HepG2 (cell line): Measurements from ENCODE around the gene RNF11. TPM values are rescaled to one million over a fixed set of nuclear protein-coding genes. Genes with fewer than 3 reads are reported as not detected.
"Not testable (repeated sequence)": the region's sequence is repeated elsewhere in the genome, so short reads cannot be mapped to it uniquely, and the experiment has no call there.

Experiments
- ATAC-seq: fragments of 200-7000 bp; cut with Tn5 transposase; 3 replicates; pipeline ENCODE4 v1.9.1; 2020; ENCODE audit warnings: mild to moderate bottlenecking, moderate library complexity
- BruUV-seq: library from RNA; stranded (reverse); fragments of 400-500 nt; replicated peaks from 2 replicates; lab custom pipeline; 2021; lab: Mats Ljungman, UMichigan
- CTCF ChIA-PET: fragments of 300-600 bp; formaldehyde crosslinking; extraction: SDS; loops from one replicate; lab custom pipeline; 2021; ENCODE audit warnings: low total read pairs, inconsistent platforms, low intra/inter-chr PET ratio; lab: Yijun Ruan, JAX
- POLR2A ChIA-PET: fragments of 350-600 bp; sonication (Branson Sonifier 250); formaldehyde crosslinking; loops from one replicate; lab custom pipeline; 2020; ENCODE audit warnings: antibody characterized with exemption, inconsistent platforms; lab: Yijun Ruan, JAX
- DNase-seq: peaks from one replicate; pipeline ENCODE4 v3.0.0-alpha.2; 2015; ENCODE audit warnings: low spot score
- FAIRE-seq: peaks from 3 replicates; lab custom pipeline; 2011; peaks lifted over from hg19 to GRCh38; lab: Jason Lieb, UNC
- H2AFZ ChIP-seq: one replicate; pipeline ENCODE4 v1.6.1; 2011; ENCODE audit warnings: low read length, inconsistent platforms
- H3K27ac ChIP-seq: fragments of 300-600 bp; 3 replicates; pipeline ENCODE4 v1.8.0; 2011; ENCODE audit warnings: mixed run types, mild to moderate bottlenecking, mixed read lengths, low read length, inconsistent platforms; ENCODE audit not compliant: insufficient read depth; ENCODE audit errors: extremely low read length
- H3K27me3 ChIP-seq, 2 experiments: fragments of 200-600 bp in 1 of 2; 2 replicates in 1 of 2; 3 replicates in 1 of 2; pipeline versions ENCODE4 v1.6.0 to v1.8.0; 2011; ENCODE audit warnings: low read length in 2 of 2, mild to moderate bottlenecking in 2 of 2, moderate library complexity in 2 of 2, inconsistent platforms in 1 of 2; ENCODE audit not compliant: insufficient read depth in 2 of 2, control insufficient read depth in 1 of 2
- H3K36me3 ChIP-seq, 2 experiments: fragments of 200-600 bp in 1 of 2; replicated peaks in 1 of 2; 2 replicates in 1 of 2; 3 replicates in 1 of 2; pipeline versions ENCODE4 v1.5.1 to v1.8.0; 2011; ENCODE audit warnings: low read length in 2 of 2, inconsistent platforms in 1 of 2; ENCODE audit not compliant: insufficient read depth in 2 of 2, control insufficient read depth in 1 of 2
- H3K4me1 ChIP-seq: 2 replicates; pipeline ENCODE4 v1.5.1; 2012; ENCODE audit warnings: low read length, inconsistent platforms; ENCODE audit not compliant: insufficient read depth
- H3K4me2 ChIP-seq: 2 replicates; pipeline ENCODE4 v1.6.0; 2011; ENCODE audit warnings: low read depth, low read length, inconsistent platforms
- H3K4me3 ChIP-seq, 3 experiments: fragments of 200-600 bp in 1 of 3; sonication (generic), shearing (Covaris generic) in 1 of 3; replicated peaks in 1 of 3; 2 replicates each; pipeline ENCODE4 v1.5.1; 2011 to 2016; ENCODE audit warnings: low read length in 3 of 3, inconsistent platforms in 2 of 3, low read depth in 2 of 3, mild to moderate bottlenecking in 2 of 3, control low read depth in 1 of 3, mixed read lengths in 1 of 3; ENCODE audit not compliant: insufficient read depth in 1 of 3
- H3K79me2 ChIP-seq: one replicate; pipeline ENCODE4 v1.6.1; 2011; ENCODE audit warnings: low read length, inconsistent platforms; ENCODE audit not compliant: insufficient read depth
- H3K9ac ChIP-seq: 2 replicates; pipeline ENCODE4 v1.6.0; 2011; ENCODE audit warnings: mild to moderate bottlenecking, low read depth, low read length, inconsistent platforms; ENCODE audit not compliant: insufficient read depth
- H3K9me3 ChIP-seq: 2 replicates; pipeline ENCODE4 v1.5.1; 2012; ENCODE audit warnings: mild to moderate bottlenecking, low read length
- H4K20me1 ChIP-seq: 2 replicates; pipeline ENCODE4 v1.6.0; 2011; ENCODE audit warnings: inconsistent platforms, mild to moderate bottlenecking, low read length, moderate library complexity; ENCODE audit not compliant: insufficient read depth
- CEBPB ChIP-seq: IDR thresholded peaks from 2 replicates; pipeline ENCODE4 v1.6.1; 2011; ENCODE audit warnings: low read depth, low read length, improper control_type of control experiment, borderline replicate concordance
- CEBPG ChIP-seq: IDR thresholded peaks from 2 replicates; pipeline ENCODE4 v1.6.1; 2016
- HMGXB3 ChIP-seq: sonication (generic); formaldehyde crosslinking; IDR thresholded peaks from 2 replicates; pipeline ENCODE4 v1.4.0; 2020; ENCODE audit warnings: missing genetic modification reagents, borderline replicate concordance
- HOXA5 ChIP-seq: sonication (generic); formaldehyde crosslinking; IDR thresholded peaks from 2 replicates; pipeline ENCODE4 v1.4.0; 2020; ENCODE audit warnings: missing genetic modification reagents
- MTERF4 ChIP-seq: sonication (generic); formaldehyde crosslinking; IDR thresholded peaks from 2 replicates; pipeline ENCODE4 v1.8.0; 2023; ENCODE audit warnings: mild to moderate bottlenecking, missing genetic modification reagents
- NFIB ChIP-seq: sonication (generic); formaldehyde crosslinking; IDR thresholded peaks from 2 replicates; pipeline ENCODE4 v1.9.0; 2021; ENCODE audit warnings: missing genetic modification reagents, mild to moderate bottlenecking, borderline replicate concordance
- SOX13 ChIP-seq, 3 experiments: fragments of 450-650 bp in 1 of 3; sonication (generic) in 1 of 3; formaldehyde crosslinking in 1 of 3; IDR thresholded peaks in 2 of 3; conservative IDR thresholded peaks in 1 of 3; 2 replicates each; pipeline versions ENCODE4 v1.5.0 to v1.6.1; 2016 to 2020; ENCODE audit warnings: antibody characterized with exemption in 1 of 3, mild to moderate bottlenecking in 1 of 3, missing compliant biosample characterization in 1 of 3, missing genetic modification reagents in 1 of 3, moderate library complexity in 1 of 3
- ZNF383 ChIP-seq: sonication (generic); formaldehyde crosslinking; IDR thresholded peaks from 2 replicates; pipeline ENCODE4 v1.4.0; 2020; ENCODE audit warnings: missing genetic modification reagents, mild to moderate bottlenecking, borderline replicate concordance
- WGBS: methylation state at CpG from one replicate; pipeline ENCODE4 v1.1.6; 2017; ENCODE audit warnings: low lambda C conversion rate; 5-methylcytosine and 5-hydroxymethylcytosine counted together
- in situ Hi-C: cut with HindIII; loops from 2 replicates; pipeline ENCODE4 v1.10.0; 2017; ENCODE audit warnings: low pct_unique_long_range_greater_than_20kb; ENCODE audit not compliant: extremely low pct_ligation_motif_present
- intact Hi-C: fragments of 100-400 bp; cut with micrococcal nuclease; formaldehyde crosslinking; loops from one replicate; pipeline ENCODE4 v1.10.0; 2022; ENCODE audit not compliant: unreplicated experiment
- polyA plus RNA-seq, 8 experiments: library from polyadenylated mRNA; depleted of rRNA in 3 of 8; stranded (reverse) in 7 of 8; unstranded in 1 of 8; fragments of >200 nt; fragmentation: Illumina TruSeq in 4 of 8; extraction: Trizol in 4 of 8; gene quantifications; 2 replicates each; pipeline versions ENCODE4 v1.2.1 to v1.2.3, GENCODE V29; 2011 to 2016; ENCODE audit warnings: low read depth in 4 of 8, missing spikeins in 1 of 8, mixed read lengths in 1 of 8; ENCODE audit not compliant: insufficient read depth in 1 of 8
- total RNA-seq, 5 experiments: library from RNA; depleted of rRNA; stranded (reverse); fragments of >200 nt; fragmentation: Illumina TruSeq; extraction: Trizol; gene quantifications; 2 replicates each; pipeline ENCODE4 v1.2.3, GENCODE V29; 2016; ENCODE audit warnings: low read depth in 1 of 5

Gene RNF11
- total and polyA plus RNA-seq, 2 of the 13 experiments (the other 11 are each of a cell fraction or from before 2014, with no cell fraction given) = 41.2 to 48.8 TPM

GRCh38 chr1:51251165-51251564 is 15.1 kb downstream of the RNF11 start:
- POLR2A ChIA-PET = not testable (repeated sequence)

GRCh38 chr1:51252366-51252765 is 16.3 kb downstream of the RNF11 start:
- peaks cover 77% of the 10 kb centered on the region for H3K79me2 ChIP-seq
- CTCF ChIA-PET = no interaction called here
- H3K27ac ChIP-seq = no peak overlapping the region
- FAIRE-seq = no peak
- intact Hi-C loops = no loop called here
- no TSS peak for BruUV-seq
- no peak overlapping the region for H3K4me2 ChIP-seq
- H3K27me3 ChIP-seq = no peaks in the 10 kb centered on the region
- peak; percentile 73 for TF ChIP-seq CEBPB
- no peak for TF ChIP-seq HMGXB3
- no peak for TF ChIP-seq ZNF383 (CRISPR knock-in tag)
- no peak for TF ChIP-seq SOX13 (IDR thresholded peaks at IDR 0.05)
- no peak for TF ChIP-seq SOX13 (CRISPR knock-in tag; conservative IDR thresholded peaks at IDR 0.05 in 1 of 2, IDR thresholded peaks at IDR 0.05 in 1 of 2)
- no peak for TF ChIP-seq HOXA5 (CRISPR knock-in tag)
- TF ChIP-seq NFIB (CRISPR knock-in tag) = no peak
- TF ChIP-seq CEBPG (CRISPR knock-in tag) = 0 out of 2 replicates have a peak, but pooled peaks have one; percentile 33
- no peak for TF ChIP-seq MTERF4 (CRISPR knock-in tag)
- TF ChIP-seq, all 625 proteins: peak for 2
- POLR2A ChIA-PET = no interaction called here
- WGBS = 97% methylated on average over 6 of the region's 6 CpGs
- Histone ChIP-seq H3K4me3 (no peak overlapping the region), H3K4me1 (peaks cover 27% of the 10 kb centered on the region), H2AFZ (no peak overlapping the region), H4K20me1 (peaks cover 45% of the 10 kb centered on the region), H3K36me3 (no peaks in the 10 kb centered on the region), H3K9ac (no peak overlapping the region), H3K9me3 (no peaks in the 10 kb centered on the region)
- ATAC-seq (no peak), DNase-seq (no peak)
- in situ Hi-C loops = no loop called here

More at GRCh38 chr1:51251165-51251564, 15.1 kb downstream of the RNF11 start:
- H3K9me3 ChIP-seq, H3K9ac ChIP-seq, in situ Hi-C loops, FAIRE-seq, DNase-seq, H2AFZ ChIP-seq, intact Hi-C loops, ATAC-seq, CTCF ChIA-PET, BruUV-seq, H3K36me3 ChIP-seq, H3K27ac ChIP-seq, H3K27me3 ChIP-seq, H3K4me3 ChIP-seq, H3K4me2 ChIP-seq: not testable (repeated sequence)
- 98% methylated on average over 20 of the region's 20 CpGs for WGBS
- Histone ChIP-seq H3K79me2 (peaks cover 78% of the 10 kb centered on the region), H3K4me1 (peaks cover 39% of the 10 kb centered on the region), H4K20me1 (peaks cover 44% of the 10 kb centered on the region)
